IMR-90 (cell line): ENCODE measurements around the gene TMEM181. TPM values are rescaled to one million over a fixed set of nuclear protein-coding genes. Genes with fewer than 3 reads are reported as not detected.

Experiments used
- ATAC-seq: fragments of 200-7000 bp; cut with Tn5 transposase; 2 replicates; pipeline ENCODE4 v1.9.1; 2020; ENCODE audit warnings: low read depth, mild to moderate bottlenecking, moderate library complexity
- BruUV-seq: library from RNA; stranded (reverse); fragments of 400-500 nt; replicated peaks from 2 replicates; lab custom pipeline; 2021; lab: Mats Ljungman, UMichigan
- CTCF ChIA-PET: fragments of 300-600 bp; formaldehyde crosslinking; extraction: SDS; loops from one replicate; lab custom pipeline; 2021; ENCODE audit warnings: antibody characterized with exemption; lab: Yijun Ruan, JAX
- POLR2A ChIA-PET: fragments of 300-600 bp; sonication (Branson Sonifier 250); formaldehyde crosslinking; loops from one replicate; lab custom pipeline; 2022; ENCODE audit warnings: antibody characterized with exemption; ENCODE audit not compliant: unreplicated experiment; lab: Charles Lee
- DNase-seq: peaks from one replicate; pipeline ENCODE4 v3.0.0; 2013
- H2AFZ ChIP-seq: replicated peaks from 2 replicates; pipeline ENCODE3; 2013; ENCODE audit warnings: low read length, mild to moderate bottlenecking; ENCODE audit not compliant: poor library complexity
- H2AK5ac ChIP-seq: 2 replicates; pipeline ENCODE4 v1.6.1; 2013; ENCODE audit warnings: low read depth, low read length, inconsistent platforms
- H2AK9ac ChIP-seq: replicated peaks from 2 replicates; pipeline ENCODE3; 2013; ENCODE audit warnings: mild to moderate bottlenecking, low read depth, low read length, moderate library complexity; ENCODE audit not compliant: poor library complexity
- H2BK120ac ChIP-seq: 2 replicates; pipeline ENCODE4 v1.6.1; 2013; ENCODE audit warnings: low read depth, low read length, inconsistent platforms
- H2BK15ac ChIP-seq: 3 replicates; pipeline ENCODE4 v1.6.1; 2013; ENCODE audit warnings: low read depth, low read length, inconsistent platforms
- H2BK20ac ChIP-seq: 2 replicates; pipeline ENCODE4 v1.6.1; 2013; ENCODE audit warnings: low read depth, mild to moderate bottlenecking, inconsistent platforms, low read length, moderate library complexity
- H2BK5ac ChIP-seq: 2 replicates; pipeline ENCODE4 v1.6.1; 2013; ENCODE audit warnings: mild to moderate bottlenecking, low read depth, low read length, inconsistent platforms; ENCODE audit not compliant: poor library complexity, severe bottlenecking
- H3K14ac ChIP-seq: replicated peaks from 2 replicates; pipeline ENCODE4 v1.6.1; 2013; ENCODE audit warnings: low read depth, low read length, inconsistent platforms
- H3K18ac ChIP-seq: 2 replicates; pipeline ENCODE4 v1.6.1; 2013; ENCODE audit warnings: low read depth, low read length, control low read depth
- H3K23ac ChIP-seq: 2 replicates; pipeline ENCODE4 v1.6.1; 2013; ENCODE audit warnings: low read depth, low read length, inconsistent platforms
- H3K27ac ChIP-seq: 2 replicates; pipeline ENCODE4 v1.5.1; 2013; ENCODE audit warnings: mild to moderate bottlenecking, control low read depth, low read length; ENCODE audit not compliant: insufficient read depth
- H3K27me3 ChIP-seq: 2 replicates; pipeline ENCODE4 v1.6.1; 2013; ENCODE audit warnings: low read length; ENCODE audit not compliant: control insufficient read depth, insufficient read depth
- H3K36me3 ChIP-seq: 2 replicates; pipeline ENCODE4 v1.6.1; 2013; ENCODE audit warnings: low read length, mixed read lengths; ENCODE audit not compliant: control insufficient read depth, insufficient read depth
- H3K4ac ChIP-seq: 2 replicates; pipeline ENCODE4 v1.6.1; 2013; ENCODE audit warnings: low read depth, low read length, inconsistent platforms
- H3K4me1 ChIP-seq: 2 replicates; pipeline ENCODE4 v1.6.1; 2013; ENCODE audit warnings: low read length, mixed read lengths; ENCODE audit not compliant: control insufficient read depth, insufficient read depth
- H3K4me2 ChIP-seq: 2 replicates; pipeline ENCODE4 v1.6.1; 2013; ENCODE audit warnings: low read depth, mild to moderate bottlenecking, control low read depth, low read length, moderate library complexity
- H3K4me3 ChIP-seq: 2 replicates; pipeline ENCODE4 v1.5.1; 2013; ENCODE audit warnings: low read depth, mild to moderate bottlenecking, control low read depth, low read length, moderate library complexity; ENCODE audit not compliant: insufficient read depth
- H3K56ac ChIP-seq: 2 replicates; pipeline ENCODE4 v1.6.1; 2013; ENCODE audit warnings: low read length, inconsistent platforms; ENCODE audit not compliant: insufficient read depth; ENCODE audit errors: extremely low read depth
- H3K79me1 ChIP-seq, 2 experiments: 2 replicates each; pipeline ENCODE4 v1.6.1; 2013; ENCODE audit warnings: low read length in 2 of 2, inconsistent platforms in 1 of 2, low read depth in 1 of 2
- H3K9ac ChIP-seq: 2 replicates; pipeline ENCODE4 v1.6.1; 2013; ENCODE audit warnings: low read depth, low read length, control low read depth
- H3K9me1 ChIP-seq: 2 replicates; pipeline ENCODE4 v1.6.1; 2013; ENCODE audit warnings: low read length, inconsistent platforms; ENCODE audit not compliant: insufficient read depth
- H3K9me3 ChIP-seq: 2 replicates; pipeline ENCODE4 v1.6.1; 2013; ENCODE audit warnings: low read length; ENCODE audit not compliant: control insufficient read depth, insufficient read depth
- H4K20me1 ChIP-seq: 2 replicates; pipeline ENCODE4 v1.6.1; 2013; ENCODE audit warnings: low read length, inconsistent platforms; ENCODE audit not compliant: insufficient read depth
- H4K5ac ChIP-seq: 2 replicates; pipeline ENCODE4 v1.6.1; 2013; ENCODE audit warnings: mild to moderate bottlenecking, low read depth, low read length, control low read depth
- H4K8ac ChIP-seq, 2 experiments: 2 replicates each; pipeline ENCODE4 v1.6.1; 2013; ENCODE audit warnings: low read depth in 2 of 2, low read length in 2 of 2, control low read depth in 1 of 2, inconsistent platforms in 1 of 2
- H4K91ac ChIP-seq: 2 replicates; pipeline ENCODE4 v1.6.1; 2013; ENCODE audit warnings: low read depth, low read length, inconsistent platforms; ENCODE audit not compliant: insufficient read depth
- BHLHE40 ChIP-seq: fragments of 150-350 bp; IDR thresholded peaks from 2 replicates; pipeline ENCODE4 v1.6.1; 2016; ENCODE audit warnings: mild to moderate bottlenecking, low read depth, low read length
- CTCF ChIP-seq: conservative IDR thresholded peaks from 2 replicates; pipeline ENCODE4 v1.5.1; 2012; ENCODE audit warnings: mild to moderate bottlenecking, low read depth, low read length, improper control_type of control experiment
- ELK1 ChIP-seq: fragments of 150-350 bp; IDR thresholded peaks from 2 replicates; pipeline ENCODE4 v1.6.1; 2016; ENCODE audit warnings: low read depth, mild to moderate bottlenecking, low read length, moderate library complexity, borderline replicate concordance
- FOS ChIP-seq: fragments of 150-350 bp; IDR thresholded peaks from 2 replicates; pipeline ENCODE4 v1.6.1; 2016; ENCODE audit warnings: low read depth, low read length
- MAZ ChIP-seq: IDR thresholded peaks from 2 replicates; pipeline ENCODE4 v1.6.1; 2012; ENCODE audit warnings: low read depth, mild to moderate bottlenecking, low read length, improper control_type of control experiment, moderate library complexity, borderline replicate concordance
- MXI1 ChIP-seq: IDR thresholded peaks from 2 replicates; pipeline ENCODE4 v1.6.1; 2012; ENCODE audit warnings: low read depth, mild to moderate bottlenecking, low read length, moderate library complexity, borderline replicate concordance
- POLR2A ChIP-seq: IDR thresholded peaks from 2 replicates; pipeline ENCODE4 v1.6.1; 2012; ENCODE audit warnings: mild to moderate bottlenecking, low read depth, low read length
- RAD21 ChIP-seq: IDR thresholded peaks from 2 replicates; pipeline ENCODE4 v1.6.1; 2012; ENCODE audit warnings: low read length, improper control_type of control experiment
- USF2 ChIP-seq: fragments of 150-350 bp; IDR thresholded peaks from 2 replicates; pipeline ENCODE4 v1.6.1; 2017; ENCODE audit warnings: mild to moderate bottlenecking, antibody characterized with exemption, low read length, low read depth
- WGBS, 2 experiments: methylation state at CpG; one replicate each; pipeline versions ENCODE4 v1.1.5 to v1.1.7; 2013; ENCODE audit warnings: missing lambda C conversion rate in 2 of 2; ENCODE audit not compliant: insufficient read length in 1 of 2; ENCODE audit errors: extremely low coverage in 2 of 2; 5-methylcytosine and 5-hydroxymethylcytosine counted together
- dilution Hi-C: fragments of 300-500 bp; cut with HindIII; formaldehyde crosslinking; loops from one replicate; pipeline ENCODE4 v1.14.3; 2018; ENCODE audit warnings: low sequenced_read_pairs; ENCODE audit not compliant: unreplicated experiment
- in situ Hi-C: fragments of 300-500 bp; cut with MboI; formaldehyde crosslinking; loops from 3 replicates; pipeline ENCODE4 v1.14.3; 2019; ENCODE audit warnings: low sequenced_read_pairs, inconsistent platforms, mixed read lengths
- intact Hi-C: fragments of 100-400 bp; cut with micrococcal nuclease; formaldehyde crosslinking; loops from 2 replicates; pipeline ENCODE4 v1.10.0; 2022
- polyA plus RNA-seq, 3 experiments: library from polyadenylated mRNA; depleted of rRNA; stranded (reverse); fragments of >200 nt; gene quantifications; 2 replicates each; pipeline ENCODE4 v1.2.3, GENCODE V29; 2012; ENCODE audit warnings: low replicate concordance in 1 of 3
- total RNA-seq: library from RNA; depleted of rRNA; stranded (reverse); fragments of >200 nt; gene quantifications from 2 replicates; pipeline ENCODE4 v1.2.3, GENCODE V29; 2012

The TMEM181 gene
- total and polyA plus RNA-seq, 2 of the 4 experiments (the other 2 are of a cell fraction): 22.8 to 27.8 TPM

GRCh38 chr6:158567871-158568401, 8.0 kb downstream of the TMEM181 start:
- peaks cover 88% of the 10 kb centered on the region for H4K20me1 ChIP-seq
- no peak overlapping the region for H4K91ac ChIP-seq
- in situ Hi-C loops (no loop called here), dilution Hi-C loops (no loop called here), intact Hi-C loops (no loop called here)
- no peak overlapping the region for H3K27ac ChIP-seq
- H3K9me3 ChIP-seq: no peaks in the 10 kb centered on the region
- TF ChIP-seq BHLHE40 (no peak), ELK1 (no peak), MXI1 (no peak), FOS (no peak), USF2 (no peak), POLR2A (no peak), RAD21 (no peak), MAZ (no peak), CTCF (no peak)
- BruUV-seq: no TSS peak
- H3K4me2 ChIP-seq: no peak overlapping the region
- no peak overlapping the region for H3K14ac ChIP-seq
- H3K27me3 ChIP-seq: no peaks in the 10 kb centered on the region
- no peak overlapping the region for H4K8ac ChIP-seq
- peaks cover 25% of the 10 kb centered on the region for H3K9me1 ChIP-seq
- H3K4ac ChIP-seq: no peak overlapping the region; the same call in 1 of the 2 replicates
- H3K4me1 ChIP-seq: peaks cover 2% of the 10 kb centered on the region
- H4K5ac ChIP-seq: no peak overlapping the region
- ChIA-PET CTCF (interaction anchor here (0.5 kb wide), 1 partner anchor 190 kb away, joined by 3 read pairs; no protein-coding TSS in a partner anchor), POLR2A (no interaction called here)
- no peak overlapping the region for H3K4me3 ChIP-seq
- no peak overlapping the region for H3K18ac ChIP-seq
- DNase-seq (no peak), ATAC-seq (no peak)
- 79% methylated on average over 9 of the region's 12 CpGs; no CpG with 5 or more reads in 1 of the 2 experiments for WGBS, 2 experiments
- H2AFZ ChIP-seq: no peak overlapping the region
- H2AK9ac ChIP-seq: no peak overlapping the region
- no peaks in the 10 kb centered on the region for H3K36me3 ChIP-seq
- H2BK120ac ChIP-seq: no peak overlapping the region
- H3K23ac ChIP-seq: no peak overlapping the region
- H2AK5ac ChIP-seq: no peak overlapping the region
- H2BK20ac ChIP-seq: no peak overlapping the region
- H2BK15ac ChIP-seq: no peak overlapping the region
- peaks cover 22 to 85% of the 10 kb centered on the region in 2 experiments for H3K79me1 ChIP-seq
- H2BK5ac ChIP-seq: no peak overlapping the region
- no peak overlapping the region for H3K56ac ChIP-seq
- no peak overlapping the region for H3K9ac ChIP-seq
